Activated CD4-positive, alpha-beta memory T cell treated with anti-CD3 and anti-CD28 coated beads for 36 hours (primary cell): ENCODE measurements around the gene RIC1. TPM values are rescaled to one million over a fixed set of nuclear protein-coding genes. Genes with fewer than 3 reads are reported as not detected.
"Not testable (repeated sequence)": the region's sequence is repeated elsewhere in the genome, so short reads cannot be mapped to it uniquely, and the experiment has no call there.

Experiments used
- CTCF ChIA-PET: fragments of 350-600 bp; sonication (Branson Sonifier 250); formaldehyde crosslinking; loops from one replicate; lab custom pipeline; 2021; ENCODE audit warnings: antibody characterized with exemption, inconsistent platforms; lab: Charles Lee
- POLR2A ChIA-PET: fragments of 350-600 bp; sonication (Branson Sonifier 250); formaldehyde crosslinking; loops from one replicate; lab custom pipeline; 2021; ENCODE audit warnings: antibody characterized with exemption; lab: Charles Lee
- DNase-seq: peaks from one replicate; pipeline ENCODE4 v3.0.0-alpha.2; 2020
- H3K27ac Mint-ChIP-seq: one replicate; pipeline ENCODE4 v1.8.0; 2021; ENCODE audit warnings: mixed read lengths
- H3K27me3 Mint-ChIP-seq: one replicate; pipeline ENCODE4 v1.8.0; 2021; ENCODE audit warnings: mixed read lengths
- H3K36me3 Mint-ChIP-seq: one replicate; pipeline ENCODE4 v1.8.0; 2021; ENCODE audit warnings: mixed read lengths
- H3K4me1 Mint-ChIP-seq: one replicate; pipeline ENCODE4 v1.8.0; 2021; ENCODE audit warnings: low read depth, mixed read lengths
- H3K4me3 Mint-ChIP-seq: one replicate; pipeline ENCODE4 v1.8.0; 2021; ENCODE audit warnings: mild to moderate bottlenecking, mixed read lengths
- H3K9me3 Mint-ChIP-seq: one replicate; pipeline ENCODE4 v1.8.0; 2021; ENCODE audit warnings: mixed read lengths
- intact Hi-C: fragments of 100-400 bp; cut with micrococcal nuclease; formaldehyde crosslinking; loops from one replicate; pipeline ENCODE4 v1.15.1; 2023
- total RNA-seq, 2 experiments: library from RNA; stranded (reverse); gene quantifications; one replicate each; pipeline ENCODE4 v1.2.3, GENCODE V29; 2021

Gene RIC1
- total RNA-seq, 2 experiments from 2014 or later, result 14.1 to 15.0 TPM

- peak overlapping the region; percentile 66 for H3K27ac Mint-ChIP-seq
- POLR2A ChIA-PET, result no interaction called here
- H3K4me3 Mint-ChIP-seq, result no peak overlapping the region
- H3K9me3 Mint-ChIP-seq, result no peaks in the 10 kb centered on the region
- H3K36me3 Mint-ChIP-seq, result peaks cover 11% of the 10 kb centered on the region
- no peak for DNase-seq
- peaks cover 30% of the 10 kb centered on the region for H3K4me1 Mint-ChIP-seq
- no peaks in the 10 kb centered on the region for H3K27me3 Mint-ChIP-seq
- intact Hi-C loops, result loop anchor here (2.0 to 5.0 kb wide), 2 partner anchors 34 to 254 kb away; partner anchors contain the start of gene ERMP1
- CTCF ChIA-PET, result interaction anchor here (1.0 to 1.6 kb wide), 4 partner anchors 28 to 256 kb away, joined by 5 to 8 read pairs (median 6); partner anchors contain the start of gene ERMP1
Observed at GRCh38 chr9:5798581-5798980, 169.7 kb downstream of the RIC1 start.

GRCh38 chr9:5799314-5799713 is 170.4 kb downstream of the RIC1 start:
- DNase-seq, result no peak
- H3K4me1 Mint-ChIP-seq, result peaks cover 22% of the 10 kb centered on the region
- H3K36me3 Mint-ChIP-seq, result peaks cover 11% of the 10 kb centered on the region
- no peak overlapping the region for H3K27ac Mint-ChIP-seq
- H3K27me3 Mint-ChIP-seq, result no peaks in the 10 kb centered on the region
- no peak overlapping the region for H3K4me3 Mint-ChIP-seq
- ChIA-PET CTCF (interaction anchor here (1.0 to 1.6 kb wide), 4 partner anchors 29 to 255 kb away, joined by 5 to 8 read pairs (median 6); partner anchors contain the start of gene ERMP1), POLR2A (no interaction called here)
- intact Hi-C loops, result loop anchor here (1.0 to 5.0 kb wide), 3 partner anchors 33 to 253 kb away; partner anchors contain the start of gene ERMP1
- no peaks in the 10 kb centered on the region for H3K9me3 Mint-ChIP-seq

- H3K27ac Mint-ChIP-seq, H3K4me3 Mint-ChIP-seq, H3K9me3 Mint-ChIP-seq, H3K27me3 Mint-ChIP-seq, H3K36me3 Mint-ChIP-seq, POLR2A ChIA-PET, DNase-seq, CTCF ChIA-PET: not testable (repeated sequence)
- intact Hi-C loops, result loop anchor here (2.0 kb wide), 1 partner anchor 74 kb away; no protein-coding TSS in a partner anchor
- peaks cover 17% of the 10 kb centered on the region for H3K4me1 Mint-ChIP-seq
Observed at GRCh38 chr9:5800378-5800777, 171.5 kb downstream of the RIC1 start.

- intact Hi-C loops, result loop anchor here (2.0 kb wide), 1 partner anchor 74 kb away; no protein-coding TSS in a partner anchor
- ChIA-PET POLR2A (interaction anchor here (1.1 kb wide), 1 partner anchor 9 kb away, joined by 3 read pairs; no protein-coding TSS in a partner anchor), CTCF (interaction anchor here (1.3 kb wide), 1 partner anchor 32 kb away, joined by 5 read pairs; the partner anchor contains the start of gene ERMP1)
- Mint-ChIP-seq H3K27ac (no peak overlapping the region), H3K4me1 (peaks cover 15% of the 10 kb centered on the region), H3K4me3 (no peak overlapping the region), H3K36me3 (peaks cover 9% of the 10 kb centered on the region), H3K27me3 (no peaks in the 10 kb centered on the region), H3K9me3 (no peaks in the 10 kb centered on the region)
- DNase-seq, result no peak
Observed at GRCh38 chr9:5800969-5801738, 172.2 kb downstream of the RIC1 start.

DNA sequence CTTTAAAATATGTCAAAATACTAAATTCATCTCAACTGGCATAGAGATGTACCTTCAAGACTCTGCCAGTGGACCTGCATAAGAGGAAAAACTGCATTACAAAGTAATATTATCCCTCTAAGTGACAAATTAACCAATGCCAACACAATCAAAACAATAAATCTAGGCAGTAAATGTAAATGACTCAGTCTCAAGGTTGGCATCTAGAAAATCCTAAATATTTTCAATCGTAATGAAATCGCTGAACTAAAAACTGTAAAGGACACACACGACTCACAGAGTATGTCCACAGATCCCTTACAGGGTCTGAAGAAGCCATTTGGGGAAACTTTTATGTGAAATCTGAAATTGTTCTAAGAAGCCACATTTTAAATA is 172.8 kb downstream of the RIC1 start:
- H3K27ac Mint-ChIP-seq, result no peak overlapping the region
- no peaks in the 10 kb centered on the region for H3K27me3 Mint-ChIP-seq
- peaks cover 12% of the 10 kb centered on the region for H3K4me1 Mint-ChIP-seq
- no peak overlapping the region for H3K4me3 Mint-ChIP-seq
- H3K36me3 Mint-ChIP-seq, result peaks cover 9% of the 10 kb centered on the region
- ChIA-PET POLR2A (interaction anchor here (1.1 kb wide), 1 partner anchor 9 kb away, joined by 3 read pairs; no protein-coding TSS in a partner anchor), CTCF (interaction anchor here (1.3 kb wide), 1 partner anchor 31 kb away, joined by 5 read pairs; the partner anchor contains the start of gene ERMP1)
- DNase-seq, result no peak
- no peaks in the 10 kb centered on the region for H3K9me3 Mint-ChIP-seq
- intact Hi-C loops, result loop anchor here (2.0 kb wide), 1 partner anchor 73 kb away; no protein-coding TSS in a partner anchor

DNA sequence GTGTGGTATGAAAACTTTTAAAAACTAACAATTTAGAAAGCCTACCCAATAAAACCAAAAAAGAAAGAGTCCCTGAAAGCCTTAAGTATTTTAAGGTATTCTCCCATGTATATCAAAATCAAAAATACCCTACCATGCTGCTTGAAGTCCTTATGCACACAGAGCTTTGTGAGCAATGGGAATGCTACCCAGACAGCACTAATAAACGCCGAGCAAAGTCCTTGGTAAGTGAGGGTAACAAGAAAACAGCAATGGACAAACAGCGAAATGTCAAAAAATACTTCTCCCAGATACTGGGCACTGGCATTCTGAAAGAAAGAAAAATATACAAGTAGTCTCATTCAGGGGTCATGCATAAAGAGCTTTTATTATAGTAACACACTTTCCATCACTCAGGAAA is 176.6 kb downstream of the RIC1 start:
- intact Hi-C loops, result no loop called here
- Mint-ChIP-seq H3K4me1 (peaks cover 3% of the 10 kb centered on the region), H3K4me3 (no peak overlapping the region), H3K9me3 (no peaks in the 10 kb centered on the region), H3K27me3 (no peaks in the 10 kb centered on the region), H3K27ac (no peak overlapping the region), H3K36me3 (peaks cover 12% of the 10 kb centered on the region)
- no peak for DNase-seq
- ChIA-PET CTCF (interaction anchor here (0.8 kb wide), 1 partner anchor 95 kb away, joined by 3 read pairs; no protein-coding TSS in a partner anchor), POLR2A (interaction anchor here (0.6 kb wide), 1 partner anchor 9 kb away, joined by 3 read pairs; no protein-coding TSS in a partner anchor)

DNA sequence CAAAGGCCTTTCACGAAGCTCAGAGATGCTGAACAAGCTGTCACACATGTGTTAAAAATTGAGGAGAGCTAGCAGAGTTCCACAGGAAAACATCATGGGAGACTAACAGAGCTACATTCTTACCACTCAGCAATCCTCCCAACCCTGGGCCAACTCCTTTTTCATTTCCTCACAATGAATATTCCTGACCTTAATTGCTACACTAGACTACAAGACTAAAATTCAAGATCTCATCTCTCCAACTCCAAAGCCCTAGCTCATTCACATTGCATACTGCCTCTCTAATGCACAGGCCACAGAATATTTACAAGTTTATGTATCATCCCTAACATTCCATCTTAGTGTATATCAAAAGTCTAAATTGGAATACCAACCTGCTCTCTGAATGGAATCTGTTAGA is 182.8 kb downstream of the RIC1 start:
- Mint-ChIP-seq H3K36me3 (peaks cover 22% of the 10 kb centered on the region), H3K27ac (no peak overlapping the region), H3K27me3 (no peaks in the 10 kb centered on the region), H3K4me3 (no peak overlapping the region), H3K9me3 (no peaks in the 10 kb centered on the region), H3K4me1 (peaks cover 4% of the 10 kb centered on the region)
- ChIA-PET POLR2A (no interaction called here), CTCF (interaction anchor here (1.1 to 1.3 kb wide), 2 partner anchors 21 to 73 kb away, joined by 3 read pairs; partner anchors contain the start of gene ERMP1)
- DNase-seq, result no peak
- intact Hi-C loops, result no loop called here

- intact Hi-C loops, result no loop called here
- H3K36me3 Mint-ChIP-seq, result peaks cover 30% of the 10 kb centered on the region
- H3K27me3 Mint-ChIP-seq, result no peaks in the 10 kb centered on the region
- H3K4me1 Mint-ChIP-seq, result peaks cover 4% of the 10 kb centered on the region
- H3K9me3 Mint-ChIP-seq, result no peaks in the 10 kb centered on the region
- H3K27ac Mint-ChIP-seq, result no peak overlapping the region
- no peak for DNase-seq
- no peak overlapping the region for H3K4me3 Mint-ChIP-seq
- POLR2A ChIA-PET, result no interaction called here
- CTCF ChIA-PET, result no interaction called here
Observed at GRCh38 chr9:5813824-5814223, 184.9 kb downstream of the RIC1 start.

GRCh38 chr9:5815461-5815860 is 186.6 kb downstream of the RIC1 start:
- ChIA-PET POLR2A (no interaction called here), CTCF (no interaction called here)
- no peak overlapping the region for H3K4me3 Mint-ChIP-seq
- no peaks in the 10 kb centered on the region for H3K27me3 Mint-ChIP-seq
- no peak for DNase-seq
- intact Hi-C loops, result no loop called here
- peaks cover 25% of the 10 kb centered on the region for H3K36me3 Mint-ChIP-seq
- peaks cover 7% of the 10 kb centered on the region for H3K4me1 Mint-ChIP-seq
- no peaks in the 10 kb centered on the region for H3K9me3 Mint-ChIP-seq
- H3K27ac Mint-ChIP-seq, result no peak overlapping the region

- peaks cover 26% of the 10 kb centered on the region for H3K36me3 Mint-ChIP-seq
- intact Hi-C loops, result no loop called here
- no peak for DNase-seq
- no peaks in the 10 kb centered on the region for H3K9me3 Mint-ChIP-seq
- no peaks in the 10 kb centered on the region for H3K27me3 Mint-ChIP-seq
- peaks cover 12% of the 10 kb centered on the region for H3K4me1 Mint-ChIP-seq
- CTCF ChIA-PET, result interaction anchor here (5.8 kb wide), 1 partner anchor 14 kb away, joined by 33 read pairs; the partner anchor contains the start of gene ERMP1
- POLR2A ChIA-PET, result no interaction called here
- H3K4me3 Mint-ChIP-seq, result no peak overlapping the region
- no peak overlapping the region for H3K27ac Mint-ChIP-seq
Observed at GRCh38 chr9:5817862-5818261, 189.0 kb downstream of the RIC1 start.

- ChIA-PET CTCF (interaction anchor here (5.8 kb wide), 1 partner anchor 13 kb away, joined by 33 read pairs; the partner anchor contains the start of gene ERMP1), POLR2A (no interaction called here)
- peaks cover 27% of the 10 kb centered on the region for H3K36me3 Mint-ChIP-seq
- DNase-seq, result no peak
- intact Hi-C loops, result no loop called here
- no peaks in the 10 kb centered on the region for H3K27me3 Mint-ChIP-seq
- peaks cover 12% of the 10 kb centered on the region for H3K4me1 Mint-ChIP-seq
- H3K27ac Mint-ChIP-seq, result no peak overlapping the region
- H3K9me3 Mint-ChIP-seq, result no peaks in the 10 kb centered on the region
- H3K4me3 Mint-ChIP-seq, result no peak overlapping the region
Observed at GRCh38 chr9:5818424-5819142, 189.7 kb downstream of the RIC1 start.
